OCI-LY1 (cell line): ENCODE data around the gene STKLD1.

Experiments used
- CTCF ChIP-seq: fragments of 200-600 bp; sonication (generic), shearing (Covaris generic); IDR thresholded peaks from 2 replicates; pipeline ENCODE4 v1.5.1; 2017; ENCODE audit warnings: mild to moderate bottlenecking, antibody characterized with exemption, low read length, moderate library complexity, mixed read lengths
- EZH2 ChIP-seq: fragments of 200-600 bp; sonication (generic), shearing (Covaris generic); IDR thresholded peaks from 2 replicates; pipeline ENCODE4 v1.8.0; 2017; ENCODE audit warnings: borderline replicate concordance, mixed run types, mild to moderate bottlenecking, antibody characterized with exemption, low read length, moderate library complexity, mixed read lengths

- no peak for TF ChIP-seq CTCF
- TF ChIP-seq EZH2, result no peak
These were observed 42.8 kb downstream of the STKLD1 start for GRCh38 chr9:133419005-133419404.
